NCI-H82 (cell line): ENCODE results near the gene MGAT4B.
"Not testable (repeated sequence)": the region's sequence is repeated elsewhere in the genome, so short reads cannot be mapped to it uniquely, and the experiment has no call there.

Source experiments
- DNase-seq: peaks from one replicate; lab custom pipeline; 2025; lab: John Stamatoyannopoulos, UW

Gene MGAT4B

GRCh38 chr5:179806250-179807048 is at the start of gene MGAT4B:
TSS of gene MGAT4B (minus strand) at chr5:179806866. CDS start at chr5:179806583, 283 bp downstream.
- DNase-seq = peak; percentile 72

- DNase-seq = no peak
Observed at GRCh38 chr5:179854356-179854755, 47.7 kb upstream of the MGAT4B start.

DNA sequence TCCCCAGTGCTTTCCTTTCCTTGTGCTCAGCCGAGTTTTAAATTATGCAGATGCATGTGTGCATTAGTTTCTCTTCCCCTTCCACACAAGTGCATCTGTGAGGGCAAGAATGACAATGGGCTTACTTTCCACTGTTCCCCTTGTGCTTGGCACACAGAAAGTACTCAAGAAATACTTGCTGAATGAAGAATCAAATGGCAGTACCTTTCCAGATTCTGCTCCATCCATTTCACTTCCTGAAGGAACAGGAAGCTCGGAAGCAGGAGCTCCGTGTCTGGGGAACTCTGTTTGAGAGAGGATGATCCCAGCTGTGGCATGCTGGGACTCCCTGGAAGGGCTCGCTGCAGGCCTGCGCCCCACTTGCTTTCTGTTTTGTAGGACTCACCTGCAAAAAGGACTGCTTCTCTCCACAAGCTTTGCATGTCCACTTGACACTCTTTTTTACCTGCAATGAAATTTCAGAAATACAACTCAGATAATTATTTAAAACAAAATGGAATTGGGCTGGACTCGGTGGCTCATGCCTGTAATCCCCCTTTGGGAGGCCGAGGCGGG is 46.4 kb upstream of the MGAT4B start:
- no peak for DNase-seq

DNA sequence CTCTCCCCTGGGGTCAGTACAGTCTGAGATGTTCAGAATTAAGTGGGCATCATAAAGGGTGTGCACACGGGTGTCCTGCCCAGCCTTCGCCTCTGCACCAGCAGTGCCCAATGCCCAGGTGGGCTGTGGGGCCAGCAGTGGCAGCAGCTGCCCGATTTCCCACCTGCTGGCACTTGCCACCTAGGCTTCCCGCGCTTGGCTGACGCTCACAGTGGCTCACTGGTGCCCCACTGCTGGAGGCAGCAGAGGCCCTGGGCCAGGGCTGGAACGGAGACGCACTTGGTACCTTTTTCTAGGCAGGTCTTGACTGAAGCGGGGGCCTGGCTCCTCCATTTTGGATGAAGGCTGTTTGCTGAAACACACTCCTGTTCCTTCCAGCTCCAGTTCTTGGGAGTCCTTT is 35.0 kb upstream of the MGAT4B start:
- no peak for DNase-seq

DNA sequence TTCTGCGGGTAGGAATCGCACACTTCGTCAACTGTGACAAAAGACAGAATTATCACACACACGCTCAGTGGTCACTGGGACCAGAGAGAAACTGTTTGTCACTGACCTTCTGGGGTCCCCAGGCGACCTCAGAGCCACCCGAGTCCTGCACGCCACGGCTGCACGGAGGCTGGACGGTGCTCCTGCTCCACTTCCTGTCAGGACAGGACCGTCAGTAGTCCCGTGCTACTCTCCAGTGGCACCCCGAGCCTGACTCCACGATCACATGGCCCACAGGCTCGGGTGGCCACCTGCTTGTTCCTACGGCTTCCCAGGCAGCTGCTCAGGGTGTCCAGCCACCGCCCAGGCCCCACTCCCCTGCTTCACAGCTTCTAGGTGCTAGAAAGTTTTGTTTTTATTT is 34.1 kb upstream of the MGAT4B start:
- no peak for DNase-seq

DNA sequence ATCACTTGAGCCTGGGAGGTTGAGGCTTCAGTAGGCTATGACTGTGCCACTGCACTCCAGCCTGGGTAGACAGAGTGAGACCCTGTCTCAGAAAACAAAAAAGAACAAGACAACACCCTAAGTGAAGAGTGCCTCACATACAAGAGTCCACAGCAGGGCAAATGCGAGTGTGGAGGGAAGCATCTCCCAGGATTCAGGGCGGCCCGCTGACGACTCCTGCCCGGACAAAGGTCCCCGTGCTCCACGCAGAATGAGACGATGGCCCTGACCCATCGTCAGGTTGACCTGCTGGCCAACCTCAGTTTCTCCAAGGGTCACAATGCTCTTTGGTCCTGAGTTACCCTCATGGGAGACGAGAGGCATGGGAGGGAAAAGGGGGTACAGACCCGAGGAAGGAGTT is 33.7 kb upstream of the MGAT4B start:
- no peak for DNase-seq

GRCh38 chr5:179839328-179840256 is 32.9 kb upstream of the MGAT4B start:
- no peak for DNase-seq

- DNase-seq = no peak
Observed at GRCh38 chr5:179837076-179838011, 30.7 kb upstream of the MGAT4B start.

- no peak for DNase-seq
Observed at GRCh38 chr5:179836225-179837019, 29.8 kb upstream of the MGAT4B start.

GRCh38 chr5:179834871-179835270 is 28.2 kb upstream of the MGAT4B start:
- DNase-seq = not testable (repeated sequence)

- DNase-seq = no peak
Observed at GRCh38 chr5:179834120-179834519, 27.5 kb upstream of the MGAT4B start.

DNA sequence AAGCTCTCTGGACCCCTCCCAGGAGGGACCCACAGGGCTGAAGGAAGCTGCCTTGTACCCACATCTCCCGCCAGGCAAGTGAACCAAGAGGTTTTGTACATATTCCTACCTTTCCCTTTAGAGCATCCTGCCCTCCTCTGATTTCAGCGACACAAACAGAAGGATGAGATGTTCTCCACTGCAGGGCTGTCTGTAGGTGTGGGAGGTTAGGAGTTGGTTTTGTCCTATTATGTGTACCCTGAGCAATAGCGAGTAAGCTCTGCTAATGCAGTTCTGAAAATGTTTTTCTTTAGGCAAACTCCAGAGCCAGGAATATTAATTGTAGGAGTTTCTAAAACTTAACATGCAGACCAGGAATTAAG is 27.0 kb upstream of the MGAT4B start:
- no peak for DNase-seq

- DNase-seq = no peak
Observed at GRCh38 chr5:179833056-179833708, 26.5 kb upstream of the MGAT4B start.

GRCh38 chr5:179832039-179832745 is 25.5 kb upstream of the MGAT4B start:
- DNase-seq = no peak

GRCh38 chr5:179830818-179831468 is 24.3 kb upstream of the MGAT4B start:
- DNase-seq = no peak

DNA sequence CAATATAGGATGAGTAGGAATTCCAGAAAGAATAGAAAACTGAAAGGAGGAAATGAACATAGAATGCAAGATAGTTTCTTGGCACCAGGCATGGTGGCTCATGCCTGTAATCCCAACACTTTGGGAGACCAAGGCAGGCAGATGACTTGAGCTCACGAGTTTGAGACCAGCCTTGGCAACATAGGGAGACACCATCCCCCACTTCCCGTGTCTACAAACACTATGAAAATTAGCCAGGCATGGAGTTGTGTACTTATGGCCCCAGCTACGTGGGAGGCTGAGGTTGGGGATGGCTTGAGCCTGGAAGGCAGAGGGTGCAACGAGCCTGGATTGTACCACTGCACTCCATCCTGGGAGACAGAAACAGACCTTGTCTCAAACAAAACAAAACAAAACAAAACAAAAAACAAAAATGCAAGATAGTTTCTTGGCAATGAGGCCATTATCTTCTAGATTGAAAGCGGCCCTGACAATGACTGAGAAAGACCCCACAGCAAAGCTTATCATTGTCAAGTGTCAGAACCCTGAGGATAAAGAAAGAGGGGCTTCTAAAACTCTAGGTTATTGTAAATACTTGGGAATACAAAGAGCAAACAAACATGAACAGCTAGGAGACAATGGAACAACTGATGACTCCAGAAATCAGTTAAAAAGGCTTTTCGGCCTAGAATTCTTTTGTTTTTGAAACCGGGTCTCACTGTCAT is 23.2 kb upstream of the MGAT4B start:
- no peak for DNase-seq

GRCh38 chr5:179828756-179829421 is 22.2 kb upstream of the MGAT4B start:
- no peak for DNase-seq

DNA sequence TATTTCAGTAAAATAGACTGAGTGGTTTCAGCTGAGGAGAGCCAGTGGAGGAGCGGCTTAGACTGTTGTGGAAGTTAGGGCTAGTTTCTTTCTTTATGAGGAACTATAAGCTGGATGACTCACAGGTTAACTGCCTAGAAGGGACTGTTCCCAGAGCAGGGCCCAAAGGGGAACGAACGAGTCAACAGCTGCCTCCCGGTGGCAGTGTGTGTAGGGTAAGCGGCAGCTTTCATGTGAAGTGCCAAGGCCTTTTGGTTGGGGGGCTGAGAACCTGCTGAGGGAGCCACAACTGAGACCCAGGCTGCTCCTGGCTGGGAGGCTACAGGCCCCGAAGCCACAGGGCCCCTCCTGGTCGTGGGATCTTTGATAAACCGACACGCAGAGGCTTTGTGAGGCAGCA is 21.0 kb upstream of the MGAT4B start:
- no peak for DNase-seq
